RCC 7860 (cell line): ENCODE measurements around the gene ZNF398.

Source experiments
- DNase-seq: peaks from one replicate; pipeline ENCODE4 v3.0.0-alpha.2; 2015; ENCODE audit warnings: low spot score
- FAIRE-seq: peaks from 2 replicates; lab custom pipeline; 2012; peaks lifted over from hg19 to GRCh38; lab: Jason Lieb, UNC

ZNF398 gene

DNA sequence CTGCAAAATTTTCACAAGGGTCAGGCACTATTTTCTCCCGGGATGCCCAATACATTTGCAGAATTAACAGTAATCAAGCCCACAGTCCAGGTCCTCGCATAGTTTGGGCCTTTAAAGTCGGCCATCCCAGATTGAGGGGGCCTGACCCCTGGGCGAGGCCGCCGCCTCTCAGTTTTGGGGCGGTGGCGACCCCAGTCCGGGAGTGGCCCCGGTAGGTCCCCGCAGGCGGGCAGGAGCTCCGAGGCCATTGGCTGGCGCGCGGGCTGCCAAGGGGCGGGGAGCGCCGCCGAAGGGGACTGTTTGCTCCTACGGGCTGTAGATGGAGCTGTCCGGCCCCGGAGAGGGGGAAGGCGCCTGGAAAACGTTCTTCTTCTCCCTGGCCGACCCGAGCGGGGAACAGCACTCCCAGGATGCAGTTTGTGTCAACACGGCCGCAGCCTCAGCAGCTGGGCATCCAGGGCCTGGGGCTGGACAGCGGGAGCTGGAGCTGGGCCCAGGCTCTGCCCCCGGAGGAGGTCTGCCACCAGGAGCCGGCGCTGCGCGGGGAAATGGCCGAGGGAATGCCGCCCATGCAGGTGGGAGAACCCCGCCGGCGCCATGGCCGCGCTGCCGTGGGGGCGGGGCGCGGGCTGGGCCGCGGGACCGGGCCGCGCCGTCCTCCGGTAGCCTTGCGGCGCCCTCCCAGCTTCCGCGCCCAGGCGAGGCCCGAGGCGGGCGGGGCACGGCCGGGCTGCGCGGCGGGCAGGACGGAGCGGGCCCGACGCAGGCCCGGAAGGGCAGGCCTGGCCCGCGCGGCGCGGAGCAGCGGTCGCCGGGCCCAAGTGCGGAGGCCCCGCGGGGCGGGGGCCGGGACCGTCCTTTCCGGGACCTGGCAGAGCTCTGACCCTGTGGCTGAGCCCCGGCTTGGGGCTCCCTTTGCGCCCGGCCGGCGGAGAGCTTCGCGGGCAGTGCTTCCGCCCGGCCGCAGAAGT, 48.2 kb downstream of the ZNF398 start, which contains the start of gene ZNF282:
Gene ZNF282, plus strand, starts transcription at position 367 of the 971 bp plus-strand sequence. Its CDS starts 44 bp downstream, at position 411.
- FAIRE-seq (peak; percentile 42), DNase-seq (peak; percentile 88)

DNA sequence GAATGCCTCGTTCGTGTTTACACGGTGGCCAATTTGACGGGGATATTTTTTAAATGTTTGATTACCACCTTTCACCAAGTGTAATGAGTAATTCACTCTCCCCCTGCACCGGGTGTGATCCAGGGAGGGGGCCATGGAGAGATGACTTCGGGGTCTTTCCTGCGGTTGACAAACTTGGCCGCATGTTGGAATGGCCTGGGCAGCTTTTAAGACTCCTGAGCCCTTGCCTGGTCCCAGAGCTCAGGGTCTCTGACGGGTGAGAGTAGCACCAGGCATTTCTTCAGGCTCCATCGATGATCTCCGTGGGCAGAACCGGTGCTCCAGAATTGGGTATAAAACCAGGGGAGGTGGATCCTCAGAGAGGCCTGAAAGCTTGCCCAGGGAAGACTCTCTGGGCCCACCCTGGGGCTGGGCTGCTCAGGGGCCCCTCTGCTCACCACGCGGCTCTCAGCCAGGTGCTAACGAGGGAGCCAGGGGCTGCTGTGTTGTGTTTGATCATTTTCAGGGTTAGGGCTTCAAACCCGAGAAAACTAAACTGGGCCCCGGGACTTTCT, 49.0 kb downstream of the ZNF398 start:
- DNase-seq = no peak
- no peak for FAIRE-seq

DNA sequence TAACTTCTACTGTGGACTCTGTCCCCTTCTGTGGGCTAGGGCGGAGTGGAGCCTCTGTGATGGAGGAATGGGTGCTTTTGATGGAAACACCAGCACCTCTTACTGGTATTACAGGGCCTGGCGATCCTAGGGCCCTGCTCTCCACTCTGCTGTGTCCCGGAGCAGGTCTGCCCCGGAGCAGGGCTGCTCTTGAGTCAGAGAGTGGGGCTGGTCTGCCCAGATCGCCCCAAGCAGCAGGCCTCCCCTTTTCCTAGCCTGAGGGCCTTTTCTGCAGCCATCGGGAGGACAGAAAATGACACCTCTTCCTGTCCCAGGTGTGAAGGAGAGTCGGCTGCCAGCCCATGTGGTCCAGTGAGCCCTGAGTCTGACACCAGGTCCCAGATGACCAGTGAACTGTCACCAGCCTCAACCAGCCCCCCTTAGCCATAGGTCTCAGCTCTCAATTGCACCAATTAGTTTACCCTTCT, 49.5 kb downstream of the ZNF398 start:
- peak; percentile 29 for DNase-seq
- no peak for FAIRE-seq

DNA sequence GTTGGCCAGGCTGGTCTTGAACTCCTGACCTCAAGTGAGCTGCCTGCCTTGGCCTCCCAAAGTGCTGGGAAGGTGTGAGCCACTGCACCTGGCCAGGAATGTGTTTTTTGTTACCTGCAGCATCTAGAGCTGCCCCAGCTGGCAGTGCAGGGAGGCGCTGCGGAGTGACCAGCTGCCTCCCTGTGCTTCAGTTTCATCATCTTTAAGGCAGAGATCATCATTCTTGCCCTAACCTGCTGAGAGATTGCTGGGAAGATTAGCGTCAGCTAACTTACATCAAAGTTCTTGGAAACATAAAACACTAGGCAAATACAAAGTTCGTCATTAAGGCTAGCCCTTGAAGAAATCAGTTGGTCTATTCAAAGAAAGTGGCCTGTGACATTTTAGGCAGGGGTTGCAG, 50.4 kb downstream of the ZNF398 start:
- FAIRE-seq (no peak), DNase-seq (no peak)

DNA sequence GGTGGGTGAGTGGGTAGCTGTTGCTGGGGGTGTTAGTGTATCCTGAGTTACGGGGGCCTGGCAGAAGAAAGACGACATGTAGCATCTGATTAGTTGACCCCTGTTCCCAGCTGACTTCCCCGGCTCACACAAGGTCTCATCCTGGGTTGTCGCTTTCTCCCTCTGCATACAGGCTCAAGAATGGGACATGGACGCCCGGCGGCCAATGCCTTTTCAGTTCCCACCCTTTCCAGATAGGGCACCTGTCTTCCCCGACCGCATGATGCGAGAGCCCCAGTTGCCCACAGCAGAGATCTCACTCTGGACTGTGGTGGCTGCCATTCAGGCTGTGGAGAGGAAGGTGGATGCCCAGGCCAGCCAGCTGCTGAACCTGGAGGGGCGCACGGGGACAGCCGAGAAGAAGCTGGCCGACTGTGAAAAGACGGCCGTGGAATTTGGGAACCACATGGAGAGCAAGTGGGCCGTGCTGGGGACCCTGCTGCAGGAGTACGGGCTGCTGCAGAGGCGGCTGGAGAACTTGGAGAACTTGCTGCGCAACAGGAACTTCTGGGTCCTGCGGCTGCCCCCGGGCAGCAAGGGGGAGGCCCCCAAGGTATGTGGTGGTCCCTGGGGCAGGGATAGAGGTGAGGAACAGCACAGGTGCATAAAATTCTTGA, 51.0 kb downstream of the ZNF398 start:
- no peak for FAIRE-seq
- DNase-seq = no peak

DNA sequence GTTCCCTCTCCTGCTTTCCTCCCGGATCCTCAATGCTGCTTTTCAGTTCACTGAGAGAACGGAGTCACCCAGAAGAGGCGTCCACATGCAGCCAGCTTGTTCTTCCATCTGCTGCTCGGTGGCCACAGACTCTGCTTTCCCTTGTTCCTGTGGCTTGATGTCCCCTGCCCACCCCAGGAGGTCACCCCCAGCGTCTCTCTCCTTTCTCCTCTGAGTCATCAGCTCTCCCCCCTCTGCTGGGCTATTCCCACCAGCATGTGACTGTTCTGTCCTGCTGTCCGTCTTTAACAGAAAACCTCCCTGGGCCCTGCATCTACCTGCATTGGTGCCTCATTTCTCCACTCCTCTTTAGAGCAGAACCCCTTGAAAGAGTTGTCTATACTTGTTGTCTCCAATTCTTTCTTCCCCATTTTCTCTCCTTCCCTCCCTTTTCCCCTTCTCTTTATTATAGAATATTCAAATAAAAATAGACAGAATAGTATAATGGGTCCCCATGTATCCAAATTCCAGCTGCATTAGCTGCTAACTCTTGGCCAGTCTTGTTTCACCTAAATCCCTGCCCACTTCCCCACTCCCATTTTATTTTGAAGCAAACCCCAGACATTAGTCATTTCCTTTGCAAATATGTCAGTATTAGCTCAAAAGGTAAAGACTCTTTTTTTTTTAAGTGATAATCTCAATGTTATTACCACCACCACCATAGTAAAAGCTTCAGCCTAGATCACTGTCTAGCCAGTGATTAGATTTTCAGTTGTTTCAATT, 52.2 kb downstream of the ZNF398 start:
- no peak for FAIRE-seq
- no peak for DNase-seq

DNA sequence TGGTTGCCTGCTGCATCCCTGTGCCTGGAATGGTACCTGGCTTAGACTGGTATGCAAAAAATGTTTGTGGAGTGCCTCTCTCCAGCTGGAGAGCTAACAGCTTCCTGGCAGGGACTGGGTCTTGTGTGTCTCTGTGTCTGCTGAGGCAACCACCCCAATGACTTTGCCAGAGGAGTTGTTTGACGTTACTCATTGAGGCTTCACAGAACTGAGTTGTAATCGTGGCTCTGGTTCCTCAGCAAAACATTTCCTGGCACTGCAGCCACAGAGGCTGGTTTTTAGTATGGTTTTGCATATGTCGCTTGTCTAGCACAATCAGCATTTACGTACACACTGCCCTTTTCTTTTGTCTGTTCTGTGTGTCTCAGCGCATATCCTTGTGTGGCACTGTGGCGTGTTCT, 55.6 kb downstream of the ZNF398 start:
- no peak for FAIRE-seq
- no peak for DNase-seq

DNA sequence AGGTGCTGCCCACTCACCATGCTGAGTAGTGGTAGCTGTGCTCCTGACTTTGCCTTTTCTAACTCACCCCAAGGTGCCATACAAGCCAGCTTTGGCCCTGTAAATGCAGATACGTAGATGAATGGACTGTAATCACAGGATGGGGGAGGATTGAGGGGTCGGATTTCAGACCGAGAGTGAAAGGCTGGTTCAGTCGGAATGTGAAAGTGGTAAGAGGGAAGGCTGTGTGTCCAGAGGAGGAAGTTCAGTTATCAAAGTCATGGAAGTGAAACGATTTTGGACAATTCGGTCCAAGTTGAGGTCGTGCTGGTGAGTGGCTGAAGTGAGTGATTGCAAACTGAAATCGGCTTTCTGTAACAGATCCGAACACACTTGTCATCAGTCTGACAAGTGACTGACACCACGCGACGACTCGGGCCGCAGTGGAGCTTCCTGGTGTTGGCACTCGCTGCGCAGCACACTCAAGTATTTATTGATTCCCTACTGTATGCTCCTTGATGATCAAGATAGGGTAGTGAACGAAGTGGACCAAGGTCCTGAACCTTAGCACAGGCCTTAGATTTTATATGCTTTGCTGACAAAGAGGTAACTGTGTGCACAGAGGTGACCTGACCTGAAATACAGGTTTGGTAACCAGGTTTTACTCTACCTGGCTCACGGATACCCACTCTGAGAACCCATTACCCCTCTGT, 58.6 kb downstream of the ZNF398 start:
- FAIRE-seq (no peak), DNase-seq (no peak)

DNA sequence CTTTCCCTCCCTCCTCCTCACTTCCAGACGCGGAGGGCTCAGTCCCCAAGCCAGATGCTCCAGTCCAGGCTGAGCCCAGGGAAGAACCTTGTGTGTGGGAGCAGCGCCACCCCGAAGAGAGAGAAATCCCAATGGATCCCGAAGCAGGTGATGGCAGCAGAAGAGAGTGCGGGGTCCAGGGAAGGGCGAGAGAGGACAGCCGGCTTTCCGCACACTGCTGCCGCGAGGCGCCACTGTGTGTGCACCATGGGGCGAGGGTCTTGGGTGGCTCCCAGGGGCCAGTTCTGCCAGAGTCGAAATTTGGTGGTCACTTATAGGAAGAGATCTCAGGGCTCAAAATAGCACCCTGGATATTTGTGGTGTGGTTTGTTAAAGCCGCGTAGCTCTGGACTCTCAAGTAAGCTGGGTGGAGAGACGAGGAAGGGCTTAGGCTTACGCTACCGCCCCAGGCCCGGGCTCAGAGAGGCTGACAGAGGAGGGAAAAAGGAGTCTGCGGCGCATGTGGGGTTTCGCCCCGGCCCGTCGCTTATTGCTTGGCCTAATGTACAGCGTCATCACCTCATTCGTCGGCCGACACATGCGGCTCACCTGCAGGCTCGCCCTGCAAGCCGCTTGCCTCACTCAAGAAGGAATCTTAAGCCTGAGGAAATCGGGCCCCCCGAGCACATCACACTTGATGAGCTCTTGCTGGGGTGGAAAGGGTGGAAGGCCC, 60.2 kb downstream of the ZNF398 start:
- DNase-seq (no peak), FAIRE-seq (no peak)

DNA sequence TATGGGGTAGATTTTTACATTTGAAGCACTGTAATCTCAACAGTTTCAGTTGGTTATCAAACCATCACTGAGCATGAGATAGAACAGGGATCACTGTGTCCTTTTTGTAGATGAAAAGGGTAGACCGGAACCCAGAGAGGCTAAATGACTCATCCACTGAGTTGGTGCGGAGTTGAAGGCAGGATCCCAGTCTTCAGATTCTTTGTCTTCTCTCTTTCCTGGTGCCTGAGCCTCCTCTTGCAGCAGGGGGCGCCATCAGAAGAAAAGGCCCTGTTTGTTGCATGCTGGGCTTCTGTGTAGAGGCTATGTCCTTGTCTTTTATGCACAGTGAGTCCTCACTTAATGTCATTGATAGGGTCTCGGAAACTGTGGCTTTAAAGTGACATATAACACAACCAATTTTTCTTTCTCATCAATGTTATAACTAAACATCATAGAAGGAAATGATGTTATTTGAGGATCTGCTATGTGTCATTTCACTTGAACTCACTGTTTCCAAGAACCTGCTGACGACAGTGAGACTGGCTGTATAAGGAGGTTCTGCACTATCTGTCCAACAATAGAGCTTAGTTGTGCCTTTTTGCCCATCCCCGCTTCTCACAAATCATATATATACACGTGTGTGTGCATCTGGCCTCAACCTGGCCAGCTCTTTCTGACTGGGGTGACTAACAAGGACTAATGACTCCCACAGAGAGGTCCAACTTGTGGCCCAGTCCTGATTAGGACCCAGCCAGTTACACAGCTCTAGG, 62.4 kb downstream of the ZNF398 start:
- no peak for FAIRE-seq
- DNase-seq = peak; percentile 52

DNA sequence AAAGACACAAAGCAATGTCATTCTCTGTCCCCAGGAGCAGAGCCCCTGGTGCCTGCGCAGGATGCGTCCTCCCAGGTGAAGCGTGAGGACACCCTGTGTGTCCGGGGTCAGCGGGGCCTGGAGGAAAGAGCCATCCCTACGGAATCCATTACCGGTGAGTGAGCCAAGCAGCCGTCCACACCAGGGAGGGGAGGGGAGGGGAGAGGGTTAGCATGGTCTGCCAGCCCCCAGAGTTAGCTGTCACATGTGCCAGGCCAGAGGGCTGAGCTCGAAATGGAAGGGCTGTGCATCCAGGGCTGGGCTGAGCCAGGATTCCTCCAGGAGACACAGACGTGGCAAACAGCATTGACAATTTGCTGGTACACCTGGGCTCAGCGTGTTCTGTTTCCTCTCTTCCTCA, 63.3 kb downstream of the ZNF398 start:
- DNase-seq (no peak), FAIRE-seq (no peak)

DNA sequence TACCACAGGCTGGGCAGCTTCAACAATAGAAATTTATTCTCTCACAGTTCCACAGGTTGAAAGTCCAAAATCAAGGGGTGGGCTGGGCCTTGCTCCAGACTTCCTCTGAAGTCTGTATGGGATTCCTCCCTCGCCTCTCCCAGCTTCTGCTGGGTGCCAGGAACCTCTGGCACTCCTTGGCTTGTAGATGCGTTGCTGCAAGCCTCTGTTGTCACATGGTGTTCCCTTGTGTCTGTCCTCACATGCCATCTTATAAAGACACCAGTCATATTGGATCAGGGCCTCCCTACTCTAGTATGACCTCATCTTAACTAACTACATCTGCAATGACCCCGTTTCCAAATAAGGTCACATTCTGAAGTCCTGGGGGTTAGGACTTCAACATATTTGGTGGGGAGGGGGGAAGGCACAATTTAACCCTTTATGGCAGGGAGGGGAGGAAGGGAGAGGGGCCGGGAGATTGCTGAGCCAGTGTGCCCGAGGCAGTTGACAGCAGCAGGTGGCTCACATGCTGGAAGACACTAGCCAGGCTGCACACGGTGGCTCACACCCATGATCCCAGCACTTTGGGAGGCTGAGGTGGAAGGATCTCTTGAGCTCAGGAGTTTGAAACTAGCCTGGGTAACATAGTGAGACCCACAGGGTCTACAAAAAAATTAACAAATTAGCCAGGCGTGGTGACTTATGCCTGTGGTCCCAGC, 66.9 kb downstream of the ZNF398 start:
- DNase-seq = no peak
- no peak for FAIRE-seq

DNA sequence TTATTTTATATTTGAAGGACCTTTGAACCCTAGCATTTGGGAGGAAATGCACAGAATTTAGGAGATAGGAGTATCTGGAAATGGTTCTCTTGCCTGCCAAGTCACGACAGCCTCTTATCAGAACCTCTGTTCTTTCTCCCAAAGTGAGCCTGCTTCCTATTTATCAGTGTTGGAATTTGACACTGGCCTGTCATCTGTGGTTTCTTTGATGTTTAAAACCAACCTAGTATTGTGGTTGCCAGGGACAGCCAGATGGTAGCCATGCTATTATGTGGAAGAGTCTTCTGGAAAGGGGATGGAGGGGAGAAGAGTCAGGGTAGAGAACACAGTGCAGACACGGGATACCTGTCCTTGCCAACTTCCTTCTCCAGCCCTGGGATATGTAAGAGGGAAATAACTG, 69.1 kb downstream of the ZNF398 start:
- DNase-seq (no peak), FAIRE-seq (no peak)

DNA sequence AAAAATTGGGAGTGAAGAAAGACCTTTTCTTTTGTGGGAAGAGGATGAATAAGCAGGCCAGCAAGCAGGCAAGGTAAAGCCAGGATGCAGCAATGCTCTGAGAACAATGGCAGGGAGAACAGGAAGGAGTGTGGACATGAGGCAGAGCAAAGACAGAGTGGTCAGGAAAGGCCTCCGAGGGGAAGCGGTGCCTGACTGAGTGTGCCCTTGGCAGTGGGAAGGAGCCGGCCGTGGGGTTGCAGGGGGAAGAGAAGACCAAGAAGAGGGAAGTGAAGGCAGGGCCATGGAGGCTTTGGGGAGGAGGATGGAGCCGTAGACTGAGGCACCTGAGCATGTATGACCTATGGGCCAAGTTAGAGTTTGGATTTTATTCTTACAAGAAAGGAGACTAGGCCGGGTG, 70.3 kb downstream of the ZNF398 start:
- FAIRE-seq (no peak), DNase-seq (no peak)

DNA sequence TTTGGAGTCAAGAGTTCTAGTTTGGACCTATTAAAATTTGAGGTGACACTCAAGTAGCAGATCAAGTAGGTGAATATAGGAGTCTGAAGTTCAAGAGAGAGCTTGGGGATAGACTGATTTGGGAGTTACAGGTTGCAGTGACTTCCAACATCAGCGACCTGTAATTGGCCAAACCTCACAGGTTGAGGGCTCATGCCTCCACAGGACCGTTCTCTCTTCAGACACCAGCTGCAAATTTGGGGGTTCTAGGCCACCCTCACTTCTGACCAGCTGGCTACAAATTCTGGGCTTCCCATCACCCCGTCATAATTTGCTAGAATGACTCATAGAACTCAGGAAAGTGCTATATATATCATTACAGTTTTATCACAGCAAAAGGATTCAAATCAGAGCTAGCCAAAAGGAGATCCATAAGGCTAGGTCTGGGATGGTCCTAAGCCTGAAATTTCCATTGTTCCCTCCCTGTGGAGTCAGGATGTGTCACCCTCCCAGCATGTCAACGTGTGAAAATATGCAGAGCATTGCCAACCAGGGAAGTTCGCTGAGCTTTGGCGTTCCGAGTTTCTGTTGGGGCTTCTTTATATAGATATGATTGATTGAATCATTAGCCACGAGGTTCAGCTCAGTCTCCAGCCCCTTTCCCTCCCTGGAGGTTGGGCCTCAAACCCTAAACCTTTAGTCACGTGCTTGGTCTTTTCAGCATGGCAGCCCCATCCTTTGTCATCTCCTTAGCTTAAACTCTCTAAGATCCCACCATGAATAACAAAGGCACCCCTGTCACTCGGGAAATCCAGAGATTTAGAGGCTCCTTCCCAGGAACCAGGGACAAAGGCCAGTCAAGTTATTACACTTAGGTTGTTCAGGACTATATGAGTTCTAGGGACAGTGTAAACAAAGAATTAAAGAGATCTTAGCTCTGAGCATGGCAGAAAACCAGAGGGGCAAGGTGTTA, 71.5 kb downstream of the ZNF398 start:
- FAIRE-seq (no peak), DNase-seq (no peak)

DNA sequence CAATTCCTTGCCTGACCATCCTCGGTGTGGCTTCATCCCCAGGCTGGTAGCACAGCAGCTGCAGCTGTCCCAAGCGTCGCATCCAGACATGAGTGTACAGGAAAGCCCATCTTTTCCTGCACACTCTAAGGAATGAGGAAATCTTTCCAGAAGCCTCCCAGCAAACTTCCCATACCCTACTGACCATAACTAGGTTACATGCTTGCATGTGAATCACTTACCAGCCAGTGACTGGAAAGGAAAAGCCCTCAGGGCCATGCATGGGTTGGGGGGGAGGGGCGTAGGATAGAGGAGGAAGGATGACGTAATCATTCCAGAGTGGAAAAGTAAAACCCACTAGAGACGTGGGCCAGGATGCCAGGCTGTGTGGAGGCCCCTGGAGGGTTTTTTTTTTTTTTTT, 73.3 kb downstream of the ZNF398 start:
- FAIRE-seq (no peak), DNase-seq (peak; percentile 82)

DNA sequence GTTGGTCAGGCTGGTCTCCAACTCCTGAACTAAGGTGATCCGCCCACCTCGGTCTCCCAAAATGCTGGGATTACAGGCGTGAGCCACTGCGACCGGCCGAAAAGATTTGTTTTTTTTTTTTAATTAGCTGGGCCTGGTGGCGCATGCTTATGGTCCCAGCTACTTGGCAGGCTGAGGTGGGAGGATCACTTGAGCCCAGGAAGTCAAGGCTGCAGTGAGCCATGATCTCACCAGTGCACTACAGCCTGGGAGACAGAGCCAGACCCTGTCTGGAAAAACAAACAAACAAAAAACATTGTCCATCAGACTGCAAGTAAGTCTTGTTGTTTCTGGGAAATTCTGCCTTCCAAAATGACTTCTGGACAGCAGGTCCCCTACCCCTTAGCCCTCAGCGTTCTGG, 75.9 kb downstream of the ZNF398 start:
- FAIRE-seq = no peak
- no peak for DNase-seq
